H1 (cell line): Measurements from ENCODE around the gene SERGEF. TPM values are rescaled to one million over a fixed set of nuclear protein-coding genes. Genes with fewer than 3 reads are reported as not detected.

Experiments
- CEBPB ChIP-seq: IDR thresholded peaks from 2 replicates; pipeline ENCODE4 v1.6.1; 2012; ENCODE audit warnings: low read depth, low read length
- CHD1 ChIP-seq: IDR thresholded peaks from 2 replicates; pipeline ENCODE4 v1.6.1; 2012; ENCODE audit warnings: low read depth, low read length, improper control_type of control experiment
- CTCF ChIP-seq, 3 experiments: IDR thresholded peaks; 1 replicate in 2 of 3; 2 replicates in 1 of 3; pipeline versions ENCODE4 v1.5.1 to v1.6.1; 2011; ENCODE audit warnings: low read length in 3 of 3, mild to moderate bottlenecking in 3 of 3, inconsistent platforms in 2 of 3, low read depth in 1 of 3, moderate library complexity in 1 of 3; ENCODE audit not compliant: insufficient read depth in 1 of 3; ENCODE audit errors: control extremely low read depth in 1 of 3
- EGR1 ChIP-seq: IDR thresholded peaks from 2 replicates; pipeline ENCODE4 v1.6.1; 2011; ENCODE audit warnings: low read depth, low read length, borderline replicate concordance
- KDM5A ChIP-seq: fragments of 200-600 bp; IDR thresholded peaks from 2 replicates; pipeline ENCODE4 v1.7.1; 2012; ENCODE audit warnings: mild to moderate bottlenecking, low read length, inconsistent platforms, mixed read lengths
- RAD21 ChIP-seq, 2 experiments: IDR thresholded peaks in 1 of 2; conservative IDR thresholded peaks in 1 of 2; 2 replicates each; pipeline ENCODE4 v1.6.1; 2011; ENCODE audit warnings: low read depth in 2 of 2, low read length in 2 of 2, improper control_type of control experiment in 1 of 2, inconsistent platforms in 1 of 2, mild to moderate bottlenecking in 1 of 2, moderate library complexity in 1 of 2
- RXRA ChIP-seq: IDR thresholded peaks from 2 replicates; pipeline ENCODE4 v1.6.1; 2011; ENCODE audit warnings: low read depth, mild to moderate bottlenecking, low read length, moderate library complexity; ENCODE audit not compliant: insufficient read depth
- polyA plus RNA-seq, 7 experiments: library from polyadenylated mRNA; depleted of rRNA in 3 of 7; stranded (reverse) in 5 of 7; unstranded in 2 of 7; fragments of >200 nt in 5 of 7; fragments of 200-250 nt in 2 of 7; gene quantifications; 1 replicate in 5 of 7; 2 replicates in 1 of 7; 4 replicates in 1 of 7; pipeline versions ENCODE4 v1.2.1 to v1.2.3, GENCODE V29; 2011 to 2013; ENCODE audit warnings: missing spikeins in 2 of 7, mixed read lengths in 2 of 7
- total RNA-seq: library from RNA; stranded (reverse); fragmentation: NEBNext Ultra II Directional; extraction: Animal tissue kit (Norgen Biotek cat#: 25700); gene quantifications from 2 replicates; pipeline ENCODE4 v1.2.1, GENCODE V29; 2021

The SERGEF gene
- total and polyA plus RNA-seq, 2 of the 8 experiments (the other 6 are each of a cell fraction or from before 2014, with no cell fraction given), result 16.6 to 28.8 TPM

GRCh38 chr11:17846852-17847453 lies 165.9 kb downstream of the SERGEF start (continued):
- TF ChIP-seq CTCF (IDR thresholded peaks at IDR 0.05; ENCODE audit: control extremely low read depth in 1 of 3, insufficient read depth in 1 of 3, low read depth in 1 of 3, low read length in 3 of 3) (peak in 1 of 3 experiments; percentile 14; a peak in 1 of 4 replicates), EGR1 (no peak), RAD21 (IDR thresholded peaks at IDR 0.05 in 1 of 2, conservative IDR thresholded peaks at IDR 0.05 in 1 of 2; ENCODE audit: low read depth in 2 of 2, low read length in 2 of 2) (peak; percentile 17 to 44; a peak in 1 of 4 replicates), RXRA (no peak), CHD1 (no peak), CEBPB (no peak), KDM5A (no peak)
